Measurements from ENCODE around the gene CABP5. TPM values are rescaled to one million over a fixed set of nuclear protein-coding genes. Genes with fewer than 3 reads are reported as not detected.
A peak's percentile ranks its signal among the peaks of the same experiment; 100 is the strongest.

Gene CABP5
- total RNA-seq, 1 experiment from 2014 or later: not detected

DNA sequence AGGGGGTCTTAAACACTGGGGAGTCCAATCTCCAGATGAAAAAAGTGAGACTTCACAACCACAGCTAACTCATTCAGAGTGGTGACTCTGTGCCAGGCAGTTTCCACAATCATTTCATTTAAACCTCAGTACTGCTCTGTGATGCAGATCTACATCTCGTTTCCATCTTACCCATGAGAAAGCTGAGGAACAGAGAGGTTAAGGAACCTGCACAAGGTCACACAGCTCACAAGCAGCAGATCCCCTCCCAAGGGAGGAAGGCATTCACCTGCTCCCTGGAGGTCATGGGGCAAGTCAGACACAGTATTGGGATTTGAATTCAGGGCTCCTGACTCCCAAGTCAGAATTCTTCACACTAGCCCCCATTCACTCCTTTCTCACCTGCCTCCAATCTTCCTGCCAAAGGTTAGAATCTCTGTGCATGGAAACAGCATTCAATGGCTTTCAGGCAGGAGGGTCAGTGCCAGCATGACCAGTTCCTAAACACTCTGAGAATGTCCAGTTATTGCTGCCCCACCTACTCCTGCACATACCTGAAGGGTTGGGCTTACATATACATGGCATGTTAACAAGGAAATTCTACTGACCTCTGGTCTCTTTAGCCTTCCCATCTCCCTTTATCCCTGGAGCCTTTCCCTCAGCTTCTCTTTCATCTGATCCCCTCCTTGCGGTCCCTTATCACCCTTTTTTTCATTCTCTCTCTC is 1.9 kb downstream of the CABP5 start:
- H2BK15ac ChIP-seq (ENCODE audit: low read depth, low read length): no peak overlapping the region
- H3K56ac ChIP-seq (ENCODE audit: insufficient read length, low read depth, low read length): no peak overlapping the region
- Mint-ChIP-seq H3K36me3 (ENCODE audit: insufficient read depth in 1 of 3, low read depth in 3 of 3) (peaks cover 0 to 5% (median 2%) of the 10 kb centered on the region in 3 experiments; a peak in 3 of 7 replicates), H3K4me3 (peak overlapping the region in 1 of 2 experiments; percentile 30; a peak in 2 of 5 replicates), H3K27me3 (ENCODE audit: low read depth) (peaks cover 25% of the 10 kb centered on the region), H3K4me1 (no peaks in the 10 kb centered on the region), H3K9me3 (peaks cover 10 to 14% of the 10 kb centered on the region in 2 experiments; a peak in 4 of 5 replicates), H3K27ac (no peak overlapping the region; a peak in 1 of 7 replicates)
- H3K9me3 ChIP-seq (ENCODE audit: control insufficient read depth, low read depth, low read length): no peaks in the 10 kb centered on the region
- H4K8ac ChIP-seq (replicated peaks; ENCODE audit: insufficient read length, low read depth, low read length): no peak overlapping the region
- H3K23ac ChIP-seq (ENCODE audit: insufficient read length, low read depth, low read length): no peak overlapping the region
- H3K4me2 ChIP-seq (ENCODE audit: insufficient read depth, insufficient read length, low read length): no peak overlapping the region
- H2BK5ac ChIP-seq (ENCODE audit: insufficient read length, low read length): no peak overlapping the region
- H2AFZ ChIP-seq (ENCODE audit: low read length): no peak overlapping the region
- no peak for DNase-seq
- no peak overlapping the region for H3K14ac ChIP-seq (ENCODE audit: insufficient read depth, low read length)
- H3K27me3 ChIP-seq (ENCODE audit: insufficient read depth, low read length): no peaks in the 10 kb centered on the region
- WGBS (ENCODE audit: extremely low coverage, insufficient read length, low lambda C conversion rate): no CpG with 5 or more reads among the region's 2 CpGs
- H3K4ac ChIP-seq (ENCODE audit: low read depth, low read length): no peak overlapping the region
- H2BK20ac ChIP-seq (ENCODE audit: low read depth, low read length, poor library complexity, severe bottlenecking): no peak overlapping the region
- H4K91ac ChIP-seq (ENCODE audit: insufficient read length, low read depth, low read length): no peak overlapping the region
- no peaks in the 10 kb centered on the region for H3K79me2 ChIP-seq (ENCODE audit: insufficient read depth, low read length)
- H3K23me2 ChIP-seq (ENCODE audit: insufficient read length, low read depth, low read length, poor library complexity, severe bottlenecking): no peaks in the 10 kb centered on the region
- TF ChIP-seq, protein P1, sequence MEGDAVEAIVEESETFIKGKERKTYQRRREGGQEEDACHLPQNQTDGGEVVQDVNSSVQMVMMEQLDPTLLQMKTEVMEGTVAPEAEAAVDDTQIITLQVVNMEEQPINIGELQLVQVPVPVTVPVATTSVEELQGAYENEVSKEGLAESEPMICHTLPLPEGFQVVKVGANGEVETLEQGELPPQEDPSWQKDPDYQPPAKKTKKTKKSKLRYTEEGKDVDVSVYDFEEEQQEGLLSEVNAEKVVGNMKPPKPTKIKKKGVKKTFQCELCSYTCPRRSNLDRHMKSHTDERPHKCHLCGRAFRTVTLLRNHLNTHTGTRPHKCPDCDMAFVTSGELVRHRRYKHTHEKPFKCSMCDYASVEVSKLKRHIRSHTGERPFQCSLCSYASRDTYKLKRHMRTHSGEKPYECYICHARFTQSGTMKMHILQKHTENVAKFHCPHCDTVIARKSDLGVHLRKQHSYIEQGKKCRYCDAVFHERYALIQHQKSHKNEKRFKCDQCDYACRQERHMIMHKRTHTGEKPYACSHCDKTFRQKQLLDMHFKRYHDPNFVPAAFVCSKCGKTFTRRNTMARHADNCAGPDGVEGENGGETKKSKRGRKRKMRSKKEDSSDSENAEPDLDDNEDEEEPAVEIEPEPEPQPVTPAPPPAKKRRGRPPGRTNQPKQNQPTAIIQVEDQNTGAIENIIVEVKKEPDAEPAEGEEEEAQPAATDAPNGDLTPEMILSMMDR (conservative IDR thresholded peaks at IDR 0.05): no peak
- H3K27ac ChIP-seq (ENCODE audit: insufficient read length, low read depth, low read length): no peak overlapping the region
- no peak overlapping the region for H2AK5ac ChIP-seq (ENCODE audit: insufficient read length, low read length)
- no peak overlapping the region for H3T11ph ChIP-seq (ENCODE audit: low read length)
- no peak overlapping the region for H2BK12ac ChIP-seq (ENCODE audit: insufficient read length, low read depth, low read length)
- H4K20me1 ChIP-seq (ENCODE audit: control insufficient read depth, insufficient read depth, insufficient read length): no peaks in the 10 kb centered on the region
- H3K4me1 ChIP-seq (ENCODE audit: insufficient read depth, low read length): no peaks in the 10 kb centered on the region; the same call in 1 of the 2 replicates
- H3K18ac ChIP-seq (ENCODE audit: insufficient read length, low read depth, low read length): no peak overlapping the region
- no peak overlapping the region for H2BK120ac ChIP-seq (ENCODE audit: low read depth, low read length, poor library complexity, severe bottlenecking)
- H4K5ac ChIP-seq (ENCODE audit: insufficient read length, low read depth, low read length): no peak overlapping the region
- H3K9ac ChIP-seq (ENCODE audit: extremely low read depth, insufficient read length, low read length): no peak overlapping the region
- H3K79me1 ChIP-seq (ENCODE audit: insufficient read depth, low read depth, low read length, poor library complexity, severe bottlenecking): no peaks in the 10 kb centered on the region
